Measurements from ENCODE around the gene SMNDC1. TPM values are rescaled to one million over a fixed set of nuclear protein-coding genes. Genes with fewer than 3 reads are reported as not detected.

Gene SMNDC1
- total RNA-seq, 2 donors from 2014 or later: 7.5 to 7.6 TPM

GRCh38 chr10:110324805-110325280 lies 20.1 kb upstream of the SMNDC1 start:
- no peaks in the 10 kb centered on the region for H3K36me3 ChIP-seq (replicated peaks in 1 of 2; ENCODE audit: insufficient read depth in 1 of 2, low read depth in 2 of 2)
- ATAC-seq: no peak
- DNase-seq: no peak
- WGBS, 2 donors: 22 to 25% methylated on average over 3 of the region's 3 CpGs
- H3K4me1 ChIP-seq: no peaks in the 10 kb centered on the region
- no peaks in the 10 kb centered on the region for H3K27me3 ChIP-seq
- intact Hi-C loops (cut with DNase I): no loop called here
- TF ChIP-seq, protein P1, sequence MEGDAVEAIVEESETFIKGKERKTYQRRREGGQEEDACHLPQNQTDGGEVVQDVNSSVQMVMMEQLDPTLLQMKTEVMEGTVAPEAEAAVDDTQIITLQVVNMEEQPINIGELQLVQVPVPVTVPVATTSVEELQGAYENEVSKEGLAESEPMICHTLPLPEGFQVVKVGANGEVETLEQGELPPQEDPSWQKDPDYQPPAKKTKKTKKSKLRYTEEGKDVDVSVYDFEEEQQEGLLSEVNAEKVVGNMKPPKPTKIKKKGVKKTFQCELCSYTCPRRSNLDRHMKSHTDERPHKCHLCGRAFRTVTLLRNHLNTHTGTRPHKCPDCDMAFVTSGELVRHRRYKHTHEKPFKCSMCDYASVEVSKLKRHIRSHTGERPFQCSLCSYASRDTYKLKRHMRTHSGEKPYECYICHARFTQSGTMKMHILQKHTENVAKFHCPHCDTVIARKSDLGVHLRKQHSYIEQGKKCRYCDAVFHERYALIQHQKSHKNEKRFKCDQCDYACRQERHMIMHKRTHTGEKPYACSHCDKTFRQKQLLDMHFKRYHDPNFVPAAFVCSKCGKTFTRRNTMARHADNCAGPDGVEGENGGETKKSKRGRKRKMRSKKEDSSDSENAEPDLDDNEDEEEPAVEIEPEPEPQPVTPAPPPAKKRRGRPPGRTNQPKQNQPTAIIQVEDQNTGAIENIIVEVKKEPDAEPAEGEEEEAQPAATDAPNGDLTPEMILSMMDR (IDR thresholded peaks at IDR 0.05): no peak
- no peak for TF ChIP-seq POLR2A (IDR thresholded peaks at IDR 0.05)
- H3K27ac ChIP-seq: peak overlapping the region in 1 of 4 donors; percentile 1
- H3K4me3 ChIP-seq: no peak overlapping the region
- H3K9me3 ChIP-seq: no peaks in the 10 kb centered on the region

DNA sequence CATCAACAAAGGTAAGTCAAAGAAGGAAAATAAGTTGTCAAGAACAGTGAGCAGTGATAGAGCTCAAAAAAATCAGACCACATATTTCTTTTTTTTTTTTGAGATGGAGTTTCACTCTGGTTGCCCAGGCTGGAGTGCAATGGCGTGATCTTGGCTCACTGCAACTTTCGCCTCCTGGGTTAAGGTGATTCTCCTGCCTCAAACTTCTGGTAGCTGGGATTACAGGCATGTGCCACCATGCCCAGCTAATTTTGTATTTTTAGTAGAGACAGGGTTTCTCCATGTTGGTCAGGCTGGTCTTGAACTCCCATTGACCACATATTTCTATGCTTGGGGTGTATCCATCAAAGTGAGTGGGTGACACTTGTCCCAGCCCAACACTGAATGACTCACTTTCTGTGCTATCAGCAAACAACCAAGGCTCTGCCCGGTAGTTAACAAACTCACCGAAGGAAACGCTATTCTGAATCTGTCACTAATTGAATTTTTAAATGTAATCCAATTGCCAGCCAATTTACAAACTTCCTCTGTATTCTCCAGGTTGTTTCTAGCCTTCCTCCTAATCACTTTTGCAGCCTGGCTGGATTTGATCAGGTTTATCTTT lies 19.6 kb upstream of the SMNDC1 start:
- intact Hi-C loops (cut with DNase I): no loop called here
- Histone ChIP-seq H3K9me3 (no peaks in the 10 kb centered on the region), H3K4me1 (no peaks in the 10 kb centered on the region), H3K36me3 (replicated peaks in 1 of 2; ENCODE audit: insufficient read depth in 1 of 2, low read depth in 2 of 2) (no peaks in the 10 kb centered on the region), H3K27me3 (no peaks in the 10 kb centered on the region), H3K4me3 (no peak overlapping the region), H3K27ac (peak overlapping the region in 1 of 4 donors; percentile 1)
- WGBS, 2 donors: 50 to 56% methylated on average over 5 of the region's 5 CpGs
- no peak for ATAC-seq
- no peak for DNase-seq
- TF ChIP-seq, protein P1 (IDR thresholded peaks at IDR 0.05): no peak
- no peak for TF ChIP-seq POLR2A (IDR thresholded peaks at IDR 0.05)

DNA sequence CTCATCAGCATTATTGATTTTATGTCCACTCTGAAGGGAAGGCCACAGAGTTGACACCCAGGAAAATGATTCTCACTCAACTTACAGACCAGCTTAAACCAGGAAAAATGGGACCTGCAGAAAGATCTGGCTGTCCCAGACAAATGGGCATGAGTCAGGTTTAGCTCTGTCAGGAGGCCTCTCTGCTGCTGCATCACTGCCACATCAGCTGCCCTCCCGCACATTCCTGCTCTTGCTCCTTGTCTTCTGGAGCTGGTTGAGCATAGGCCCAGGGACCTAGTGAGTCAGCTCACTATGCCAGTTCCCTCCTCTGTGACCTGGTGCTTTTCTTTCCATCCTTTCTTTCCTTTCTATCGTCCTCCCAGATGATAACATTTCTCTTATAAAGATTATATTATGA lies 18.8 kb upstream of the SMNDC1 start:
- no peak overlapping the region for H3K4me3 ChIP-seq
- no peak for TF ChIP-seq POLR2A (IDR thresholded peaks at IDR 0.05)
- TF ChIP-seq, protein P1 (IDR thresholded peaks at IDR 0.05): no peak
- no peaks in the 10 kb centered on the region for H3K9me3 ChIP-seq
- intact Hi-C loops (cut with DNase I): no loop called here
- H3K36me3 ChIP-seq (replicated peaks in 1 of 2; ENCODE audit: insufficient read depth in 1 of 2, low read depth in 2 of 2): no peaks in the 10 kb centered on the region
- 64 to 68% methylated on average over 2 of the region's 2 CpGs for WGBS, 2 donors
- ATAC-seq: no peak
- no peak for DNase-seq
- H3K27me3 ChIP-seq: no peaks in the 10 kb centered on the region
- H3K4me1 ChIP-seq: no peaks in the 10 kb centered on the region
- H3K27ac ChIP-seq: no peak overlapping the region

GRCh38 chr10:110321869-110322620 lies 17.3 kb upstream of the SMNDC1 start:
- Histone ChIP-seq H3K27me3 (no peaks in the 10 kb centered on the region), H3K4me3 (no peak overlapping the region), H3K4me1 (no peaks in the 10 kb centered on the region), H3K36me3 (replicated peaks in 1 of 2; ENCODE audit: insufficient read depth in 1 of 2, low read depth in 2 of 2) (no peaks in the 10 kb centered on the region), H3K27ac (no peak overlapping the region), H3K9me3 (no peaks in the 10 kb centered on the region)
- intact Hi-C loops (cut with DNase I): no loop called here
- DNase-seq: no peak
- ATAC-seq: no peak
- WGBS, 2 donors: 77 to 82% methylated on average over 6 of the region's 6 CpGs
- TF ChIP-seq, protein P1 (IDR thresholded peaks at IDR 0.05): no peak
- TF ChIP-seq POLR2A (IDR thresholded peaks at IDR 0.05): no peak
